Nephron progenitor cell (in vitro differentiated cells): ENCODE measurements around the gene SCAF1.

Experiments used
- DNase-seq: peaks from one replicate; pipeline ENCODE4 v3.0.0; 2021
- H3K27ac Mint-ChIP-seq: 2 replicates; pipeline ENCODE4 v1.8.0; 2021; ENCODE audit warnings: mild to moderate bottlenecking, moderate library complexity, mixed read lengths
- H3K27me3 Mint-ChIP-seq: 2 replicates; pipeline ENCODE4 v1.8.0; 2021; ENCODE audit warnings: mild to moderate bottlenecking, low read depth, mixed read lengths; ENCODE audit not compliant: poor library complexity
- H3K36me3 Mint-ChIP-seq: 2 replicates; pipeline ENCODE4 v1.8.0; 2021; ENCODE audit warnings: low read depth, mixed read lengths
- H3K4me1 Mint-ChIP-seq: 2 replicates; pipeline ENCODE4 v1.8.0; 2021; ENCODE audit warnings: mixed read lengths
- H3K4me3 Mint-ChIP-seq: 2 replicates; pipeline ENCODE4 v1.8.0; 2021; ENCODE audit warnings: mild to moderate bottlenecking, moderate library complexity, mixed read lengths
- H3K9me3 Mint-ChIP-seq: 2 replicates; pipeline ENCODE4 v1.8.0; 2021; ENCODE audit warnings: mild to moderate bottlenecking, moderate library complexity, mixed read lengths
- CTCF ChIP-seq: fragments of 200-600 bp; sonication (generic); IDR thresholded peaks from 2 replicates; pipeline ENCODE4 v1.5.0; 2021; ENCODE audit warnings: antibody characterized with exemption

Gene SCAF1

GRCh38 chr19:49689133-49690078 lies 47.4 kb downstream of the SCAF1 start, which contains the start of gene ADM5:
Gene ADM5 (plus strand): TSS chr19:49689594. CDS start chr19:49689838, 244 bp downstream.
- H3K27me3 Mint-ChIP-seq = no peaks in the 10 kb centered on the region
- peak; percentile 61 for DNase-seq

DNA sequence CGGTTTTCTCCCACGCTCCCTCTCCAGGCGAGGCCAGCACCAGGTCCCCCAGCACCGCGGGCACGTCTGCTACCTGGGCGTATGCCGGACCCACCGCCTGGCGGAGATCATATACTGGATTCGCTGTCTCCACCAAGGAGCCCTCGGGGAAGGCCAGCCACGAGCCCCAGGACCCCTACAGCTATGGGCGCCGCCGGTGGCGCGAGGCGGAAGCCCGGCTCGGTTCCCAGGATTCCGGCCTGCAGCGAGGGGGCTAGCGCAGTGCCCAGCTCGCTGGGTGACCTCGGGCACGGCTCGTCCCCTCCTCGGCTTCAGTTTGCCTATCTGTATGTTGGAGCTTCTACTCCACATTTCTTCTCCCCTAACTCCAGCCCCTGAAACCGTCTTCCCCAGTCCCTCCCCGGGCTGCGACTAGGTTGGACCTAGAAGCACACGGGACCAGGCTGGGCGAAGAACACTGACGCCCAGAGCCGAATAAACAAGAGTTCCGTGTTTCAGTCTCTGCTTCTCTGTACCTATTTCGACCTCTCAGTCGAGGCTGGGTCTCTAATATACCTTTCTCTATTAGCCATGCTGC lies 48.2 kb downstream of the SCAF1 start:
- Mint-ChIP-seq H3K36me3 (peaks cover 27% of the 10 kb centered on the region), H3K27ac (peak overlapping the region; percentile 87)

More at GRCh38 chr19:49689133-49690078, 47.4 kb downstream of the SCAF1 start, which contains the start of gene ADM5:
- H3K27ac Mint-ChIP-seq = peak within 1 kb of the TSS; percentile 87
- peaks cover 25% of the 10 kb centered on the region for H3K36me3 Mint-ChIP-seq
- H3K4me3 Mint-ChIP-seq = peak within 1 kb of the TSS; percentile 91
- no peaks in the 10 kb centered on the region for H3K9me3 Mint-ChIP-seq
- TF ChIP-seq CTCF = peak; percentile 45
- H3K4me1 Mint-ChIP-seq = peaks cover 75% of the 10 kb centered on the region

GRCh38 chr19:49690656-49691242 lies 48.7 kb downstream of the SCAF1 start, which contains the start of gene CPT1C:
Gene CPT1C (plus strand): TSS chr19:49691116. CDS start chr19:49692253, 1,137 bp downstream.
- no peaks in the 10 kb centered on the region for H3K27me3 Mint-ChIP-seq
- H3K27ac Mint-ChIP-seq = peak within 1 kb of the TSS; percentile 87
- peak within 1 kb of the TSS; percentile 91 for H3K4me3 Mint-ChIP-seq
- H3K9me3 Mint-ChIP-seq = no peaks in the 10 kb centered on the region
- peaks cover 21% of the 10 kb centered on the region for H3K36me3 Mint-ChIP-seq
- peaks cover 67% of the 10 kb centered on the region for H3K4me1 Mint-ChIP-seq
- TF ChIP-seq CTCF = no peak
- peak; percentile 87 for DNase-seq

More for the DNA sequence above, 48.2 kb downstream of the SCAF1 start:
- Mint-ChIP-seq H3K27me3 (no peaks in the 10 kb centered on the region), H3K9me3 (no peaks in the 10 kb centered on the region), H3K4me1 (peaks cover 73% of the 10 kb centered on the region), H3K4me3 (peak overlapping the region; percentile 91)
- no peak for TF ChIP-seq CTCF
- DNase-seq = peak; percentile 35

- no peak for TF ChIP-seq CTCF
- DNase-seq = peak; percentile 86
- peak overlapping the region; percentile 91 for H3K4me3 Mint-ChIP-seq
- peak overlapping the region; percentile 87 for H3K27ac Mint-ChIP-seq
- no peaks in the 10 kb centered on the region for H3K9me3 Mint-ChIP-seq
- H3K4me1 Mint-ChIP-seq = peaks cover 65% of the 10 kb centered on the region
- H3K27me3 Mint-ChIP-seq = no peaks in the 10 kb centered on the region
- peaks cover 18% of the 10 kb centered on the region for H3K36me3 Mint-ChIP-seq
Observed at GRCh38 chr19:49691243-49692146, 49.5 kb downstream of the SCAF1 start.

DNA sequence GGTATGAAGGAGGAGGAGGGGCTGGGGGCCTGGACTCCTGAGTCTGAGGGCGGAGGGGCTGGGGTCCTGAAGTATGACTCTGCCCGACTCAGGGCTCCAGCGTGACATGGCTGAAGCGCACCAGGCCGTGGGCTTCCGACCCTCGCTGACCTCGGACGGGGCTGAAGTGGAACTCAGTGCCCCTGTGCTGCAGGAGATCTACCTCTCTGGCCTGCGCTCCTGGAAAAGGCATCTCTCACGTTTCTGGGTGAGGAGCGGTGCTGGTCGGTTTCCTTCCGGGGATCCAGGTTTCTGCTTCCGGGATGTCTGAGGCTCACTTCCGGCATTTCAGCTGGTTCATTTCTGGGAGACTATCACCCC lies 50.1 kb downstream of the SCAF1 start:
- no peak overlapping the region for H3K27ac Mint-ChIP-seq

More for the DNA sequence above, 50.1 kb downstream of the SCAF1 start:
- Mint-ChIP-seq H3K4me3 (peak overlapping the region; percentile 91), H3K36me3 (peaks cover 23% of the 10 kb centered on the region), H3K4me1 (peaks cover 61% of the 10 kb centered on the region), H3K27me3 (no peaks in the 10 kb centered on the region), H3K9me3 (no peaks in the 10 kb centered on the region)
- TF ChIP-seq CTCF = no peak
- DNase-seq = no peak
